ENCODE measurements around the gene TIFAB.
"Not testable (repeated sequence)": the region's sequence is repeated elsewhere in the genome, so short reads cannot be mapped to it uniquely, and the experiment has no call there.

The TIFAB gene

GRCh38 chr5:135452321-135453030, at the start of gene TIFAB:
Gene TIFAB, minus strand, starts transcription at chr5:135452351. Its CDS starts 2,412 bp downstream, at chr5:135449939.
- no peak for DNase-seq

GRCh38 chr5:135498637-135498995, 46.5 kb upstream of the TIFAB start:
- DNase-seq = no peak

GRCh38 chr5:135497971-135498636, 46.0 kb upstream of the TIFAB start:
- no peak for DNase-seq

- not testable (repeated sequence) for DNase-seq
These were observed 43.4 kb upstream of the TIFAB start for GRCh38 chr5:135495531-135495930.

- no peak for DNase-seq
These were observed 42.0 kb upstream of the TIFAB start for GRCh38 chr5:135494196-135494595.

GRCh38 chr5:135493406-135494180, 41.4 kb upstream of the TIFAB start:
- DNase-seq = no peak

- DNase-seq = no peak
These were observed 40.1 kb upstream of the TIFAB start for GRCh38 chr5:135492319-135492626.

GRCh38 chr5:135491552-135492318, 39.6 kb upstream of the TIFAB start:
- no peak for DNase-seq

- DNase-seq = no peak
These were observed 38.9 kb upstream of the TIFAB start for GRCh38 chr5:135491038-135491551.

- no peak for DNase-seq
These were observed 38.3 kb upstream of the TIFAB start for GRCh38 chr5:135490245-135491037.

- DNase-seq = no peak
These were observed 37.5 kb upstream of the TIFAB start for GRCh38 chr5:135489466-135490244.

GRCh38 chr5:135488727-135489465, 36.7 kb upstream of the TIFAB start:
- DNase-seq = no peak

- DNase-seq = no peak
These were observed 35.8 kb upstream of the TIFAB start for GRCh38 chr5:135487839-135488514.

- no peak for DNase-seq
These were observed 34.9 kb upstream of the TIFAB start for GRCh38 chr5:135487037-135487395.

GRCh38 chr5:135486131-135487036, 34.2 kb upstream of the TIFAB start:
- no peak for DNase-seq

GRCh38 chr5:135484674-135485086, 32.5 kb upstream of the TIFAB start:
- no peak for DNase-seq

GRCh38 chr5:135483254-135483653, 31.1 kb upstream of the TIFAB start:
- no peak for DNase-seq

- DNase-seq = no peak
These were observed 30.3 kb upstream of the TIFAB start for GRCh38 chr5:135482381-135482933.

GRCh38 chr5:135481909-135482311, 29.8 kb upstream of the TIFAB start:
- DNase-seq = no peak
